ENCODE data around the gene ALCAM. TPM values are rescaled to one million over a fixed set of nuclear protein-coding genes. Genes with fewer than 3 reads are reported as not detected.

The ALCAM gene
- total RNA-seq, 2 donors from 2014 or later: 17.8 to 29.6 TPM

GRCh38 chr3:105495021-105495420 lies 128.3 kb downstream of the ALCAM start:
- H3K9ac ChIP-seq (ENCODE audit: low read depth in 2 of 2, low read length in 2 of 2): no peak overlapping the region
- no peak for TF ChIP-seq CTCF (IDR thresholded peaks at IDR 0.05)
- DNase-seq: no peak
- H3K27ac ChIP-seq: no peak overlapping the region
- H3K9me3 ChIP-seq: no peaks in the 10 kb centered on the region
- H3K4me3 ChIP-seq: no peak overlapping the region
- intact Hi-C loops (cut with DNase I): no loop called here
- H3K27me3 ChIP-seq: no peaks in the 10 kb centered on the region
- H3K36me3 ChIP-seq: no peaks in the 10 kb centered on the region
- H3K4me1 ChIP-seq: no peaks in the 10 kb centered on the region

GRCh38 chr3:105496343-105496742 lies 129.6 kb downstream of the ALCAM start:
- no peaks in the 10 kb centered on the region for H3K27me3 ChIP-seq
- no peaks in the 10 kb centered on the region for H3K9me3 ChIP-seq
- no peak for TF ChIP-seq CTCF (IDR thresholded peaks at IDR 0.05)
- H3K27ac ChIP-seq: no peak overlapping the region
- H3K4me3 ChIP-seq: no peak overlapping the region
- DNase-seq: no peak
- H3K9ac ChIP-seq (ENCODE audit: low read depth in 2 of 2, low read length in 2 of 2): no peak overlapping the region
- H3K4me1 ChIP-seq: no peaks in the 10 kb centered on the region
- intact Hi-C loops (cut with DNase I): no loop called here
- no peaks in the 10 kb centered on the region for H3K36me3 ChIP-seq

GRCh38 chr3:105497386-105497785 lies 130.7 kb downstream of the ALCAM start:
- no peak for TF ChIP-seq CTCF (IDR thresholded peaks at IDR 0.05)
- intact Hi-C loops (cut with DNase I): no loop called here

GRCh38 chr3:105499961-105500360 lies 133.3 kb downstream of the ALCAM start:
- intact Hi-C loops (cut with DNase I): no loop called here
- no peak for DNase-seq
- H3K9me3 ChIP-seq: no peaks in the 10 kb centered on the region
- no peaks in the 10 kb centered on the region for H3K36me3 ChIP-seq
- no peaks in the 10 kb centered on the region for H3K4me1 ChIP-seq
- H3K27ac ChIP-seq: no peak overlapping the region
- no peak overlapping the region for H3K4me3 ChIP-seq
- H3K27me3 ChIP-seq: no peaks in the 10 kb centered on the region
- no peak overlapping the region for H3K9ac ChIP-seq (ENCODE audit: low read depth in 2 of 2, low read length in 2 of 2)
- no peak for TF ChIP-seq CTCF (IDR thresholded peaks at IDR 0.05)

More at GRCh38 chr3:105497386-105497785, 130.7 kb downstream of the ALCAM start:
- Histone ChIP-seq H3K36me3 (no peaks in the 10 kb centered on the region), H3K9ac (ENCODE audit: low read depth in 2 of 2, low read length in 2 of 2) (no peak overlapping the region), H3K27ac (no peak overlapping the region), H3K4me1 (no peaks in the 10 kb centered on the region), H3K4me3 (no peak overlapping the region), H3K27me3 (no peaks in the 10 kb centered on the region), H3K9me3 (no peaks in the 10 kb centered on the region)
- DNase-seq: no peak

GRCh38 chr3:105502333-105502732 lies 135.6 kb downstream of the ALCAM start:
- H3K27ac ChIP-seq: no peak overlapping the region
- H3K9ac ChIP-seq (ENCODE audit: low read depth in 2 of 2, low read length in 2 of 2): no peak overlapping the region
- H3K9me3 ChIP-seq: no peaks in the 10 kb centered on the region
- no peaks in the 10 kb centered on the region for H3K36me3 ChIP-seq
- intact Hi-C loops (cut with DNase I): no loop called here
- no peak overlapping the region for H3K4me3 ChIP-seq
- H3K27me3 ChIP-seq: no peaks in the 10 kb centered on the region
- H3K4me1 ChIP-seq: no peaks in the 10 kb centered on the region
- no peak for DNase-seq
- TF ChIP-seq CTCF (IDR thresholded peaks at IDR 0.05): no peak

- no peak overlapping the region for H3K27ac ChIP-seq
- TF ChIP-seq CTCF (IDR thresholded peaks at IDR 0.05): no peak
- no peaks in the 10 kb centered on the region for H3K27me3 ChIP-seq
- no peaks in the 10 kb centered on the region for H3K4me1 ChIP-seq
- intact Hi-C loops (cut with DNase I): no loop called here
- H3K9me3 ChIP-seq: no peaks in the 10 kb centered on the region
- no peak for DNase-seq
- H3K9ac ChIP-seq (ENCODE audit: low read depth in 2 of 2, low read length in 2 of 2): no peak overlapping the region
- no peaks in the 10 kb centered on the region for H3K36me3 ChIP-seq
- H3K4me3 ChIP-seq: no peak overlapping the region
Measured at GRCh38 chr3:105503191-105503593, 136.5 kb downstream of the ALCAM start.
